ENCODE results near the gene SLC7A14.

GRCh38 chr3:170484869-170485268 is 101.0 kb downstream of the SLC7A14 start:
- TF ChIP-seq CTCF (IDR thresholded peaks at IDR 0.05) (no peak), EP300 (IDR thresholded peaks at IDR 0.05) (no peak), POLR2A (IDR thresholded peaks at IDR 0.05) (no peak), POLR2AphosphoS5 (IDR thresholded peaks at IDR 0.05) (no peak)
